Measurements from ENCODE around the gene SCGB1C1.
"Not testable (repeated sequence)": the region's sequence is repeated elsewhere in the genome, so short reads cannot be mapped to it uniquely, and the experiment has no call there.

GRCh38 chr11:192674-193128 is at the start of gene SCGB1C1:
- TF ChIP-seq CTCF, POLR2A (IDR thresholded peaks at IDR 0.05): not testable (repeated sequence)

Measured in esophagus squamous epithelium (tissue), 4 donors.